HG03558 (cell line): ENCODE results near the gene ABCA3.
A peak's percentile ranks its signal among the peaks of the same experiment; 100 is the strongest.
"Not testable (repeated sequence)": the region's sequence is repeated elsewhere in the genome, so short reads cannot be mapped to it uniquely, and the experiment has no call there.

Experiments used
- ATAC-seq: cut with Tn5 transposase; IDR thresholded peaks from one replicate; pipeline ENCODE4 v1.9.1; 2021; ENCODE audit warnings: moderate number of reproducible peaks; ENCODE audit not compliant: unreplicated experiment; ENCODE audit errors: extremely low read depth

Gene ABCA3

GRCh38 chr16:2340564-2341455, at the start of gene ABCA3:
Gene ABCA3 (minus strand): TSS chr16:2340728. CDS start chr16:2326466, 14,262 bp downstream.
- peak; percentile 72 for ATAC-seq

GRCh38 chr16:2388875-2389433, 48.4 kb upstream of the ABCA3 start:
- ATAC-seq = no peak

GRCh38 chr16:2388139-2388874, 47.8 kb upstream of the ABCA3 start:
- no peak for ATAC-seq

- ATAC-seq = no peak
Measured at GRCh38 chr16:2386990-2387389, 46.5 kb upstream of the ABCA3 start.

GRCh38 chr16:2385982-2386381, 45.5 kb upstream of the ABCA3 start:
- ATAC-seq = not testable (repeated sequence)

GRCh38 chr16:2385190-2385836, 44.8 kb upstream of the ABCA3 start:
- no peak for ATAC-seq

- ATAC-seq = no peak
Measured at GRCh38 chr16:2384426-2384825, 43.9 kb upstream of the ABCA3 start.

- ATAC-seq = no peak
Measured at GRCh38 chr16:2383501-2383900, 43.0 kb upstream of the ABCA3 start.

- ATAC-seq = no peak
Measured at GRCh38 chr16:2374644-2375043, 34.1 kb upstream of the ABCA3 start.

GRCh38 chr16:2373176-2373575, 32.6 kb upstream of the ABCA3 start:
- no peak for ATAC-seq

GRCh38 chr16:2372684-2373083, 32.2 kb upstream of the ABCA3 start:
- ATAC-seq = no peak

- ATAC-seq = no peak
Measured at GRCh38 chr16:2371421-2371820, 30.9 kb upstream of the ABCA3 start.

GRCh38 chr16:2370721-2371120, 30.2 kb upstream of the ABCA3 start:
- no peak for ATAC-seq

GRCh38 chr16:2366660-2367309, 26.3 kb upstream of the ABCA3 start:
- no peak for ATAC-seq

- ATAC-seq = no peak
Measured at GRCh38 chr16:2365397-2366294, 25.1 kb upstream of the ABCA3 start.

- ATAC-seq = no peak
Measured at GRCh38 chr16:2364638-2365210, 24.2 kb upstream of the ABCA3 start.

- ATAC-seq = no peak
Measured at GRCh38 chr16:2362218-2362617, 21.7 kb upstream of the ABCA3 start.

- ATAC-seq = no peak
Measured at GRCh38 chr16:2361129-2361528, 20.6 kb upstream of the ABCA3 start.

GRCh38 chr16:2359919-2360318, 19.4 kb upstream of the ABCA3 start:
- no peak for ATAC-seq
